OCI-M1 (cell line): ENCODE results near the gene KATNB1.

Source experiments
- DNase-seq: peaks from one replicate; lab custom pipeline; 2025; lab: John Stamatoyannopoulos, UW

The KATNB1 gene

DNA sequence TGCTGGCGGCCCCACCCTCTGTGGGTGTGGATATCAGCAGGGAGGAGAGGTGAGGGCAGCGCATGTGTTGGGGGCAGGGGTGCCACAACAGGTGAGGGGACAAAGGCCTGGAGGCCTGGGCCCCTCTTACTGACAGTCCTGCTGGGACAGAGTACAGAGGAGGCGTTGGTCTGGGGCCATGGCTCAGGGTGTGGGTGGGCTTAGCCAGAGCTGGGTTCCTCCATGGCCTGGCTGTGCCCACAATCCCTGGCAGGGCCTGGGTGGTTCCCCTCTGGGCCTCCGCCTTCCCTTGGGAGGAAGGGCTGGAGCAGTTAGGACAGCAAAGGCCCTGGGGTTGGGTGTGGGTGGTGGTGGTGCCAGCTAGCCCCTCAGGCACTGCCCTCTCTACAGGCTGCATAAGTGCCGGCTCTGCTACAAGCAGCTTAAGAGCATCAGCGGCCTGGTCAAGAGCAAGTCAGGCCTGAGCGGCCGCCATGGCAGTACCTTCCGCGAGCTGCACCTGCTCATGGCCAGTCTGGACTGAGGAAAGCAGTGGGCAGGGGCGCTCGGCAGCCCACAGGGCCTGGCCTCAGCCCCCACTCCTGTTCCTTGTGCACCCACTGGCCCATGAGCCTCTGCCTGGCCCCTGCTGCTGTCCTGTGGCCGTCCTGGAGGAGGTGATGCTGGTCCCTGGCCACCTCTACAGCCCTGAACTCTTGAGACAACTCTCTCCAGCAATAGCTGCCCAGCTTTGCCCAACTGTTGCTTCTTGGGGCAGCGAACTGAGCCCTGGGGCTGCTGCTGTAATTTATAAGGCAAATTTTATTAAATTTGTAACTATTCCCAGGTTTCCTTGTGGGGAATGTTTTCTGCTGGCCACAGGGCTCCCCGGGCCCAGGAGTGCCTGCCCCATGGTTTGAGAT lies 21.1 kb downstream of the KATNB1 start:
- no peak for DNase-seq

- DNase-seq: peak; percentile 84
These were observed 21.8 kb downstream of the KATNB1 start for GRCh38 chr16:57757326-57757786.

- DNase-seq: no peak
These were observed 22.3 kb downstream of the KATNB1 start for GRCh38 chr16:57757883-57758282.

DNA sequence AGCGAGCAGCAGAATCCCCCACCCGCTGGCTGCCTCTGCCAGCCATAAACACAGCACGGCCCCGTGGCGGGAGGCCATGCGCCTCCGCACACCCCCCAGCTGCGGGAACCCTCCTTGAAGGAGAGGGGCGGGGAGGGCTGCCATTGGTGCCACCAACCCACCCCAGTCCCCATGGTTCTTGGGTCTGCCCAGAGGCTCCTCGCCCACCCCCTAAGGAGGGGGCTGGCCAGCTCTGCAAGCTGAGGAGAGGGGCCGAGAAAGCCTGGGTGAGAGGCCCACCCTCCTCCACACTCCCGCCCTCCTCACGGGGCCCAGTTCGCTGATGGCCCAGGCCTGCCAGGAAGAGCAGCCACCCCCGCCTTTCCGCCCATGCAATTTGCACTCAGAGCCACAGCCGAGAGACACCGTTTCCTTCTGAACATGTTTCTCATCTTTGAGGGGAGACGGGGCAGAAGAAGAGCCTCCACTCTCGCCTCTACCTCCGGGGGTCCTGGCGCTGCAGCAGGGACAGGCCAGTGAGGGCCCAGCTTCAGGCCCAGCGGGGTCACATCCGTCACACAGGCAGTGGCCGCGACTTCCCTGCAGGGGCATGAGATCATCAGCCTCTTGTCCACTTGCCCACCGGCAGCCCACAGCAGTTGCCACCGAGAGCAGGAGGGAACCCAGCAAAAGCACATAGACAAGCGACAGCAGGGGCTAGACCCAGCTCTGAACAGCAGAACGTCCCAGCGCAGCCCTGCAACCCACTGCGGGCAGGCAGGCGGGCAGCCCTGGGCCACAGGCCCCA lies 23.0 kb downstream of the KATNB1 start:
- no peak for DNase-seq

GRCh38 chr16:57759131-57759530 lies 23.6 kb downstream of the KATNB1 start:
- DNase-seq: no peak

- no peak for DNase-seq
These were observed 24.2 kb downstream of the KATNB1 start for GRCh38 chr16:57759541-57760356.

- DNase-seq: no peak
These were observed 25.0 kb downstream of the KATNB1 start for GRCh38 chr16:57760357-57761160.

DNA sequence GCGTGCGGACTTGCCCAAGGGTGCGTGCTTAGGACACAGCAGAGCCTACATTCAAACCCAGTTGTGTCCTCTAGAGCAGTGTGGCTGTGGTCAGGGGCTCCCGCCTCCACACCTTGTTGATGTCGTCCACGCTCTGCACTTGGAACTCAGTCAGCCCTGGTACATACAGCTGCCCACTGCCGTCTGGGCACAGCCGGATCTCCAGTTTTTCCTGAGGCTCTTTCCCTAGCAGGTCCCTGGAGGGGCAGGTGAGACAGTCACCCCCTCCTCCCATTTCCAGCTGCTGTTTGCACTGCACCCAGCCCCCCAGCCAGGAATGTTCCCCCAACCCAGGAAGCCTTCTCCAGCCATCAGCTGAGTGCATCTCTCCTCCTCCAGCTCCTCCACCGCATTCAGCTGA lies 25.7 kb downstream of the KATNB1 start:
- DNase-seq: no peak

- DNase-seq: no peak
These were observed 26.4 kb downstream of the KATNB1 start for GRCh38 chr16:57761957-57762356.

- DNase-seq: no peak
These were observed 26.9 kb downstream of the KATNB1 start for GRCh38 chr16:57762365-57763040.

GRCh38 chr16:57763285-57764005 lies 27.9 kb downstream of the KATNB1 start:
- DNase-seq: no peak

GRCh38 chr16:57764006-57764340 lies 28.4 kb downstream of the KATNB1 start:
- DNase-seq: no peak

GRCh38 chr16:57764341-57765159 lies 29.0 kb downstream of the KATNB1 start:
- peak; percentile 85 for DNase-seq

DNA sequence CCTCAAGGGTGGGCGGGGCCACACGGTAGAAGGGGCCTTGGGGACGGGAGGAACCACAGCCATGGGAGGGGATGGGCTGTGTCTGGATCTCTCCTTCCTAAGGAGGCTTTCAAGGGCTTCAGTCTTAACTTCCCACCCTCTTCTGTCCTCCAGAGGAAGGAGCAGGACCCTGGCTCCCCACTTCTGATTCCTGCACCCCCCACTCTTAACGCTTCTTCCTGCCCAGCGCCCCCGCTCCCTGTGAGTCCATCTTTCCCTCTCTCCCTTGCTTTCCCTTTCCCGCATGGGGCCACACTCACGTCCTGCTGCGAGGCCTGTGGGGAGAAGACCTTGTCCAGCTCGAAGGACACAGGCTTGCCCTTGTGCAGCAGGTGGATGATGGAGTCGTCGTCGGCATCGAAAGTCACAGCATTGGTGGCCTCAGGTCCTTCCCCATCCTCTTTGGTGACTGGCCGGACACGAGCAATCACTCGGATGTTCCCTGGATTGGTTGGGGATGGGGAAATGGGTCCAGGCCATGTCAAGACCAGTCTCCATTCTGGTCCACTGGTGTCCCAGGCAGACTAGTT lies 29.7 kb downstream of the KATNB1 start:
- no peak for DNase-seq

GRCh38 chr16:57766714-57767348 lies 31.3 kb downstream of the KATNB1 start:
- no peak for DNase-seq

- no peak for DNase-seq
These were observed 34.1 kb downstream of the KATNB1 start for GRCh38 chr16:57769541-57770145.

- no peak for DNase-seq
These were observed 34.8 kb downstream of the KATNB1 start for GRCh38 chr16:57770361-57770760.
